Epithelial cell of esophagus (primary cell): Measurements from ENCODE around the gene NRG3.
"Not testable (repeated sequence)": the region's sequence is repeated elsewhere in the genome, so short reads cannot be mapped to it uniquely, and the experiment has no call there.

Experiments
- DNase-seq: peaks from one replicate; pipeline ENCODE4 v3.0.0; 2010; ENCODE audit warnings: low read depth
- H3K4me3 ChIP-seq: 2 replicates; pipeline ENCODE4 v1.5.1; 2011; ENCODE audit warnings: mild to moderate bottlenecking, low read length, control low read depth
- CTCF ChIP-seq: IDR thresholded peaks from 2 replicates; pipeline ENCODE4 v1.5.1; 2011; ENCODE audit warnings: low read depth, mild to moderate bottlenecking, low read length, control low read depth, inconsistent platforms; ENCODE audit not compliant: insufficient read depth; ENCODE audit errors: missing control alignments

Gene NRG3

GRCh38 chr10:82653244-82654155 lies 778.5 kb downstream of the NRG3 start:
- no peak for TF ChIP-seq CTCF
- DNase-seq: no peak
- H3K4me3 ChIP-seq: no peak overlapping the region

GRCh38 chr10:82660205-82660604 lies 785.2 kb downstream of the NRG3 start:
- DNase-seq: no peak
- no peak overlapping the region for H3K4me3 ChIP-seq

GRCh38 chr10:82660986-82661385 lies 786.0 kb downstream of the NRG3 start:
- DNase-seq: no peak
- no peak for TF ChIP-seq CTCF

More at GRCh38 chr10:82660205-82660604, 785.2 kb downstream of the NRG3 start:
- TF ChIP-seq CTCF: no peak

GRCh38 chr10:82661701-82662100 lies 786.7 kb downstream of the NRG3 start:
- no peak for TF ChIP-seq CTCF
- no peak for DNase-seq
- H3K4me3 ChIP-seq: no peak overlapping the region

More at GRCh38 chr10:82660986-82661385, 786.0 kb downstream of the NRG3 start:
- H3K4me3 ChIP-seq: no peak overlapping the region

GRCh38 chr10:82668221-82668895 lies 793.4 kb downstream of the NRG3 start:
- no peak for TF ChIP-seq CTCF
- H3K4me3 ChIP-seq: no peak overlapping the region
- DNase-seq: no peak

- no peak for TF ChIP-seq CTCF
- DNase-seq: peak; percentile 5
Measured at GRCh38 chr10:82674036-82674435, 799.0 kb downstream of the NRG3 start.

GRCh38 chr10:82677932-82678331 lies 802.9 kb downstream of the NRG3 start:
- DNase-seq, H3K4me3 ChIP-seq: not testable (repeated sequence)

More at GRCh38 chr10:82674036-82674435, 799.0 kb downstream of the NRG3 start:
- H3K4me3 ChIP-seq: no peak overlapping the region

- DNase-seq, H3K4me3 ChIP-seq: not testable (repeated sequence)
Measured at GRCh38 chr10:82678451-82678850, 803.5 kb downstream of the NRG3 start.
